Vagina (tissue), 2 donors: Measurements from ENCODE around the gene ZBTB42. TPM values are rescaled to one million over a fixed set of nuclear protein-coding genes. Genes with fewer than 3 reads are reported as not detected.

Experiments
- DNase-seq, 2 donors: peaks; one replicate each; pipeline ENCODE4 v3.0.0-alpha.2; 2017; ENCODE audit errors: extremely low spot score in 2 of 2
- H3K27ac ChIP-seq: fragments of 200-600 bp; sonication (generic); one replicate; pipeline ENCODE4 v1.5.1; 2019
- H3K27me3 ChIP-seq: fragments of 200-600 bp; sonication (generic); one replicate; pipeline ENCODE4 v1.5.1; 2019
- H3K36me3 ChIP-seq, 2 donors: fragments of 200-600 bp; sonication (generic); one replicate each; pipeline ENCODE4 v1.5.1; 2017 to 2019
- H3K4me1 ChIP-seq: fragments of 200-600 bp; sonication (generic); one replicate; pipeline ENCODE4 v1.5.1; 2019
- H3K4me3 ChIP-seq, 2 donors: fragments of 200-600 bp; sonication (generic); 1 replicate in 1 of 2; 2 replicates in 1 of 2; pipeline ENCODE4 v1.5.1; 2016 to 2019
- H3K9me3 ChIP-seq: fragments of 200-600 bp; sonication (generic); one replicate; pipeline ENCODE4 v1.5.1; 2019
- POLR2A ChIP-seq, 2 donors: fragments of 450-650 bp; IDR thresholded peaks; one replicate each; pipeline ENCODE4 v1.6.1; 2017; ENCODE audit warnings: antibody characterized with exemption in 2 of 2, mild to moderate bottlenecking in 2 of 2, moderate library complexity in 2 of 2
- POLR2AphosphoS5 ChIP-seq, 2 donors: sonication (generic); formaldehyde crosslinking; IDR thresholded peaks; one replicate each; pipeline ENCODE4 v1.9.0; 2017; ENCODE audit warnings: antibody characterized with exemption in 2 of 2, mild to moderate bottlenecking in 2 of 2, low read depth in 1 of 2; ENCODE audit not compliant: insufficient read depth in 1 of 2
- intact Hi-C: fragments of 100-400 bp; cut with DNase I; formaldehyde crosslinking; loops from one replicate; pipeline ENCODE4 v1.15.1; 2023
- total RNA-seq: library from RNA; depleted of rRNA; stranded (reverse); fragments of >200 nt; gene quantifications from one replicate; pipeline ENCODE4 v1.2.3, GENCODE V29; 2016
- TF ChIP-seq, protein P1 (sequence below), 3 experiments: fragments of 450-650 bp in 2 of 3; fragments of 200-600 bp in 1 of 3; sonication (generic) in 1 of 3; IDR thresholded peaks; one replicate each; pipeline ENCODE4 v1.5.1; 2017 to 2019; ENCODE audit warnings: antibody characterized with exemption in 3 of 3, mild to moderate bottlenecking in 2 of 3, moderate library complexity in 2 of 3

Gene ZBTB42
- 7.6 TPM for total RNA-seq

DNA sequence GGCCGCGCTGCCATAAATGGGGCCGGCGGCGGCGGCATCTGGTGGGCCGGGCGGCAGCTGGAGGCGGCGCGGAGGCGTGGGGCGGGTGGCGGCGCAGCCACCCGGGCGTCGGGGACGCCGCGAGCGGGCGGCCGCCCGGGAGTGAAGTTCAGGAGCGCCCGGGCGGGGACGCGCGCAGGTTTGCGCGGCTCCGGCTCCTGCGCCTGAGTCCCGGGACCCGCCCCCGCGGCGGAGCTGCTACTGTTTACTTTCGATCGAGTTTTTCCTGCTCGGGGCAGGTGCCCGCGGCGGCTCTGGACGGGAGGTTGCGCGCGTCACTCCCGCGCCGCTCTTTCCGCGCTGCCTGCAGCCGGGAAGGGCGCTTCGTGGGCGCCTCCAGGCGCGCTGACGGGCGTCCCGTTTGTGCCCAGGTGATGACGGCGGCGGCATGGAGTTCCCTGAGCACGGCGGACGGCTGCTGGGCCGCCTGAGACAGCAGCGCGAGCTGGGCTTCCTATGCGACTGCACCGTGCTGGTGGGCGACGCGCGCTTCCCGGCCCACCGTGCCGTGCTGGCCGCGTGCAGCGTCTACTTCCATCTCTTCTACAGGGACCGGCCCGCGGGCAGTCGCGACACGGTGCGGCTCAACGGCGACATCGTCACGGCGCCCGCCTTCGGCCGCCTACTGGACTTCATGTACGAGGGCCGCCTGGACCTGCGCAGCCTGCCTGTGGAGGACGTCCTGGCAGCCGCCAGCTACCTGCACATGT, at the start of gene ZBTB42:
ZBTB42 (plus strand) TSS at position 331 of the 749 bp plus-strand sequence; CDS start at position 428, 97 bp downstream.
- Histone ChIP-seq H3K9me3 (no peaks in the 10 kb centered on the region), H3K4me3 (peak within 1 kb of the TSS; percentile 66 to 77), H3K4me1 (peaks cover 38% of the 10 kb centered on the region), H3K27ac (peak within 1 kb of the TSS; percentile 94), H3K36me3 (no peaks in the 10 kb centered on the region), H3K27me3 (no peaks in the 10 kb centered on the region)
- intact Hi-C loops: no loop called here
- TF ChIP-seq, protein P1, sequence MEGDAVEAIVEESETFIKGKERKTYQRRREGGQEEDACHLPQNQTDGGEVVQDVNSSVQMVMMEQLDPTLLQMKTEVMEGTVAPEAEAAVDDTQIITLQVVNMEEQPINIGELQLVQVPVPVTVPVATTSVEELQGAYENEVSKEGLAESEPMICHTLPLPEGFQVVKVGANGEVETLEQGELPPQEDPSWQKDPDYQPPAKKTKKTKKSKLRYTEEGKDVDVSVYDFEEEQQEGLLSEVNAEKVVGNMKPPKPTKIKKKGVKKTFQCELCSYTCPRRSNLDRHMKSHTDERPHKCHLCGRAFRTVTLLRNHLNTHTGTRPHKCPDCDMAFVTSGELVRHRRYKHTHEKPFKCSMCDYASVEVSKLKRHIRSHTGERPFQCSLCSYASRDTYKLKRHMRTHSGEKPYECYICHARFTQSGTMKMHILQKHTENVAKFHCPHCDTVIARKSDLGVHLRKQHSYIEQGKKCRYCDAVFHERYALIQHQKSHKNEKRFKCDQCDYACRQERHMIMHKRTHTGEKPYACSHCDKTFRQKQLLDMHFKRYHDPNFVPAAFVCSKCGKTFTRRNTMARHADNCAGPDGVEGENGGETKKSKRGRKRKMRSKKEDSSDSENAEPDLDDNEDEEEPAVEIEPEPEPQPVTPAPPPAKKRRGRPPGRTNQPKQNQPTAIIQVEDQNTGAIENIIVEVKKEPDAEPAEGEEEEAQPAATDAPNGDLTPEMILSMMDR (IDR thresholded peaks at IDR 0.05): no peak
- peak in 1 of 2 donors; percentile 6 for TF ChIP-seq POLR2AphosphoS5 (IDR thresholded peaks at IDR 0.05; ENCODE audit: insufficient read depth in 1 of 2, low read depth in 1 of 2)
- DNase-seq: no peak

DNA sequence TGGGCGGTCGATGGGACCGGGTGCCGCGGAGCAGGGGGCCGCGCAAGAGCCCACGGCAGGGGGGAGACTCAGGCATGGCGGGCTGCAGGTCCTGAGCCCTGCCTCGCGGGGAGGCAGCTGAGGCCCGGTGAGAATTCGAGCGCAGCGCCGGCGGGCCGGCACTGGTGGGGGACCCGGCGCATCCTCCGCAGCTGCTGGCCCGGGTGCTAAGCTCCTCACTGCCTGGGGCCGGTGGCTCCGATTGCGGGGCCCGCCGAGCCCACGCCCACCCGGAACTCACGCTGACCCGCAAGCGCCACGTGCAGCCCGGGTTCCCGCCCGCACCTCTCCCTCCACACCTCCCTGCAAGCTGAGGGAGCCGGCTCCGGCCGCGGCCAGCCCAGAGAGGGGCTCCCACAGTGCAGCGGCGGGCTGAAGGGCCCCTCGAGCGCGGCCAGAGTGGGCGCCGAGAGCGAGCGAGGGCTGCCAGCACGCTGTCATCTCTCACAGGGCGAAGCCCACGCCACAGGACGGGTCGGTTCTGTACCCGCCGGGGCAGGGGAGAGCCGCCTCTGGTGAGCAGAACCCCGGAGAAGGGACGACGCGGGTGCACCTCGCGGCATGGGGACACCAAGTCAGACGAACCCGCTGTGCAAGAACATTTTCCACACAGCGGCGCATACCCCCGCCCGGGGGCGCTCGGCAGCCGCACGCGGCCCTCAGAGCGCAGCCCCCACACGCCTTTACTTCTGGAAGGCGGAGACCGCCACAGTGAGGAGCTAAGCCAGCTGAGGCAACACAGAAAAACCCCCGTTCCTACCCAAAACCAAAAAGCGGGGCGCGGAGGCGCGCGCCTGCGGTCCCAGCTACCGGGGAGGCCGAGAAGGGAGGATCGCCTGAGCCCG, 49.1 kb upstream of the ZBTB42 start:
- peaks cover 0 to 11% of the 10 kb centered on the region in 2 donors for H3K36me3 ChIP-seq
- no peaks in the 10 kb centered on the region for H3K9me3 ChIP-seq

DNA sequence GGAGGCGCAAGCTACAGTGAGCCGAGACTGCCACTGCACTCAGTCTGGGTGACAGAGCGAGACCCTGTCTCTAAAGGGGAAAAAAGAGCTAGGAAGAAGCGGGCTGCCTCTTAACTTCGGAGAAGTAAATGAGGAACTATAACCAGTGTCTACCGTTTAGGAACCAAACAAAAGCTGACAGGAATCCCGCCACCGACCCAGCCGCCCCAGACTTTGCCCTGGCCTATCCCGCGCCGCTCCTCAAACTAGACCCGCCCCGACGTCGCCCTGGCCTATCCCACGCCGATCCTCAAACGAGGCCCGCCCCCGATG, 48.5 kb upstream of the ZBTB42 start:
- H3K27ac ChIP-seq: peak overlapping the region; percentile 52
- H3K36me3 ChIP-seq: peaks cover 0 to 17% of the 10 kb centered on the region in 2 donors
- H3K27me3 ChIP-seq: no peaks in the 10 kb centered on the region
- TF ChIP-seq, protein P1 (IDR thresholded peaks at IDR 0.05): no peak
- no peak for TF ChIP-seq POLR2AphosphoS5 (IDR thresholded peaks at IDR 0.05; ENCODE audit: insufficient read depth in 1 of 2, low read depth in 1 of 2)
- TF ChIP-seq POLR2A (IDR thresholded peaks at IDR 0.05): no peak
- DNase-seq: no peak
- intact Hi-C loops: no loop called here
- no peaks in the 10 kb centered on the region for H3K9me3 ChIP-seq
- peak overlapping the region; percentile 96 to 99 for H3K4me3 ChIP-seq
- H3K4me1 ChIP-seq: peaks cover 59% of the 10 kb centered on the region

More for the DNA sequence above, 49.1 kb upstream of the ZBTB42 start:
- Histone ChIP-seq H3K27me3 (no peaks in the 10 kb centered on the region), H3K27ac (peak overlapping the region; percentile 52), H3K4me1 (peaks cover 61% of the 10 kb centered on the region), H3K4me3 (peak overlapping the region; percentile 96 to 99)
- intact Hi-C loops: no loop called here
- no peak for DNase-seq
- TF ChIP-seq POLR2A (IDR thresholded peaks at IDR 0.05) (no peak), POLR2AphosphoS5 (IDR thresholded peaks at IDR 0.05; ENCODE audit: insufficient read depth in 1 of 2, low read depth in 1 of 2) (no peak)
- TF ChIP-seq, protein P1 (IDR thresholded peaks at IDR 0.05): no peak

DNA sequence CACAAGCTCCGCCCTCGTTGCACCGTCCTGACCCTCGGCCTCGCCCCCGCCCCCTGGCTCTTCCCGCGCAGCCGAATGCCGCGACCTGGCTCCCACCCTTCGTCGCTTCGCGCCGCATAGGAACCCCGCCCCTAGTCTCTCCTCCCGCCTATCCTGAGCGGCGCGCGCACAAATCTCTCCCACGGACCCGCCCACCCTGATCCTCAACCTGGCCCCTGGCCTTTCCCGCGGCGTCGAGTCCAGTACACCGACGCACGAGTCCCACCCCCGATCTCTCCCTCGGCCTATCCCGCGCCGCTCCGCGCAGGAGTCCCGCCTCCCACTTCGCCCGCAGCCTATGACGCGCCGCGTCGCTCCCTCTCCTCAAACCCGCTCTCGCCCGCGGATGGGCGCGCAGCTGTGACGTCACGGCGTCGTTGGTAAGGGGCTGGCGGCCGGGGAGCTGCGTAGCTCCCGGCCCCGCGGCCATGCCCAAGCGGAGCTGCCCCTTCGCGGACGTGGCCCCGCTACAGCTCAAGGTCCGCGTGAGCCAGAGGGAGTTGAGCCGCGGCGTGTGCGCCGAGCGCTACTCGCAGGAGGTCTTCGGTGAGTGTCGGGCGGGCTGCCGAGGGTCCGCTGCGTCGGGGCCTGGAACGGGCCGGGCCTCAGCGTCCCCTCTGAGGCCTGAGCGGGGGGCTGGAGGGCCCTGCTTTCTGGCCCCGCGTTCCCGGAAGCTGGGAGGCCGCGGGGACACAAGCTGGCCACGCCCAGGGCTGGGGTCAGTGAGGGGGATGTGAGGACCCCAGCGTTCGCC, 48.0 kb upstream of the ZBTB42 start, which contains the start of gene SIVA1:
SIVA1 (plus strand) TSS at position 413 of the 793 bp plus-strand sequence; CDS start at position 468, 55 bp downstream.
- peaks cover 53% of the 10 kb centered on the region for H3K4me1 ChIP-seq
- intact Hi-C loops: no loop called here
- TF ChIP-seq POLR2AphosphoS5 (IDR thresholded peaks at IDR 0.05; ENCODE audit: insufficient read depth in 1 of 2, low read depth in 1 of 2): peak; percentile 82 to 96
- peak in 1 of 2 donors; percentile 81 for TF ChIP-seq POLR2A (IDR thresholded peaks at IDR 0.05)
- TF ChIP-seq, protein P1 (IDR thresholded peaks at IDR 0.05): no peak
- no peaks in the 10 kb centered on the region for H3K9me3 ChIP-seq
- H3K4me3 ChIP-seq: peak within 1 kb of the TSS; percentile 96 to 99
- H3K36me3 ChIP-seq: peaks cover 0 to 19% of the 10 kb centered on the region in 2 donors
- H3K27ac ChIP-seq: peak within 1 kb of the TSS; percentile 76
- peak; percentile 99 for DNase-seq
- H3K27me3 ChIP-seq: no peaks in the 10 kb centered on the region
